NCI-H1694 (cell line): ENCODE measurements around the gene TKFC.
A peak's percentile ranks its signal among the peaks of the same experiment; 100 is the strongest.

Source experiments
- DNase-seq: peaks from one replicate; lab custom pipeline; 2025; lab: John Stamatoyannopoulos, UW

Gene TKFC

GRCh38 chr11:61325649-61326414, 7.2 kb upstream of the TKFC start:
- DNase-seq, result no peak

GRCh38 chr11:61327669-61328071, 5.4 kb upstream of the TKFC start:
- DNase-seq, result no peak

GRCh38 chr11:61328351-61328750, 4.7 kb upstream of the TKFC start:
- no peak for DNase-seq

- no peak for DNase-seq
Observed at GRCh38 chr11:61329871-61330270, 3.2 kb upstream of the TKFC start.

GRCh38 chr11:61331651-61332050, 1.4 kb upstream of the TKFC start:
- DNase-seq, result no peak

GRCh38 chr11:61332281-61332796, 689 bp upstream of the TKFC start:
- DNase-seq, result no peak

GRCh38 chr11:61333550-61334433, 764 bp downstream of the TKFC start:
- DNase-seq, result no peak

- DNase-seq, result no peak
Observed at GRCh38 chr11:61334434-61335354, 1.7 kb downstream of the TKFC start.

- no peak for DNase-seq
Observed at GRCh38 chr11:61335355-61335710, 2.3 kb downstream of the TKFC start.

GRCh38 chr11:61336171-61336935, 3.3 kb downstream of the TKFC start:
- peak; percentile 64 for DNase-seq

- DNase-seq, result no peak
Observed at GRCh38 chr11:61337706-61338470, 4.9 kb downstream of the TKFC start.

- no peak for DNase-seq
Observed at GRCh38 chr11:61338783-61339489, 5.9 kb downstream of the TKFC start.

- no peak for DNase-seq
Observed at GRCh38 chr11:61339490-61339878, 6.5 kb downstream of the TKFC start.

- DNase-seq, result no peak
Observed at GRCh38 chr11:61340979-61341378, 8.0 kb downstream of the TKFC start.

- no peak for DNase-seq
Observed at GRCh38 chr11:61341706-61342105, 8.7 kb downstream of the TKFC start.

- DNase-seq, result no peak
Observed at GRCh38 chr11:61342207-61342803, 9.3 kb downstream of the TKFC start.

GRCh38 chr11:61343792-61344745, 11.0 kb downstream of the TKFC start:
- no peak for DNase-seq

- peak; percentile 39 for DNase-seq
Observed at GRCh38 chr11:61345170-61345610, 12.2 kb downstream of the TKFC start.
